Upper lobe of left lung (tissue), 6 donors: ENCODE results near the gene PLXNA2. TPM values are rescaled to one million over a fixed set of nuclear protein-coding genes. Genes with fewer than 3 reads are reported as not detected.
A peak's percentile ranks its signal among the peaks of the same experiment; 100 is the strongest.

ENCODE experiments used
- ATAC-seq, 2 donors: fragments of 200-7000 bp; cut with Tn5 transposase; one replicate each; pipeline ENCODE4 v1.9.1; 2022; ENCODE audit warnings: mild to moderate bottlenecking in 2 of 2, moderate library complexity in 2 of 2; ENCODE audit not compliant: low FRiP score in 2 of 2
- DNase-seq, 2 donors: peaks; one replicate each; pipeline ENCODE4 v3.0.0-alpha.2; 2019 to 2020
- H3K27ac ChIP-seq, 4 donors: fragments of 200-600 bp; sonication (generic); one replicate each; pipeline ENCODE4 v1.5.1; 2016 to 2019
- H3K27me3 ChIP-seq, 4 donors: fragments of 200-600 bp; sonication (generic); one replicate each; pipeline ENCODE4 v1.5.1; 2017 to 2019
- H3K36me3 ChIP-seq, 4 donors: fragments of 200-600 bp; sonication (generic); one replicate each; pipeline ENCODE4 v1.5.1; 2016 to 2019
- H3K4me1 ChIP-seq, 4 donors: fragments of 200-600 bp; sonication (generic); one replicate each; pipeline ENCODE4 v1.5.1; 2018 to 2019
- H3K4me3 ChIP-seq, 4 donors: fragments of 200-600 bp; sonication (generic); one replicate each; pipeline ENCODE4 v1.5.1; 2017 to 2019; ENCODE audit warnings: mild to moderate bottlenecking in 2 of 4, moderate library complexity in 1 of 4
- H3K9me3 ChIP-seq, 4 donors: fragments of 200-600 bp; sonication (generic); one replicate each; pipeline ENCODE4 v1.5.1; 2018 to 2019
- EP300 ChIP-seq, 4 donors: sonication (generic); formaldehyde crosslinking; IDR thresholded peaks; one replicate each; pipeline ENCODE4 v1.5.1; 2017; ENCODE audit warnings: antibody characterized with exemption in 4 of 4, control low read depth in 2 of 4
- POLR2A ChIP-seq, 4 donors: fragments of 450-650 bp; IDR thresholded peaks; one replicate each; pipeline ENCODE4 v1.5.1; 2016 to 2017; ENCODE audit warnings: antibody characterized with exemption in 4 of 4, mild to moderate bottlenecking in 2 of 4
- POLR2AphosphoS5 ChIP-seq, 2 donors: sonication (generic); formaldehyde crosslinking; IDR thresholded peaks; one replicate each; pipeline ENCODE4 v1.5.1; 2017; ENCODE audit warnings: antibody characterized with exemption in 2 of 2
- WGBS, 2 donors: methylation state at CpG; one replicate each; pipeline ENCODE4 v1.1.5; 2017 to 2018; 5-methylcytosine and 5-hydroxymethylcytosine counted together
- total RNA-seq, 6 donors: library from RNA; depleted of rRNA in 4 of 6; stranded (reverse); fragments of >200 nt in 4 of 6; gene quantifications; one replicate each; pipeline versions ENCODE4 v1.1.0 to v1.2.1, GENCODE V29; 2016 to 2021
- TF ChIP-seq, protein P1 (sequence below), 6 experiments: fragments of 450-650 bp in 4 of 6; fragments of 200-600 bp in 2 of 6; sonication (generic) in 2 of 6; IDR thresholded peaks; one replicate each; pipeline ENCODE4 v1.5.1; 2016 to 2019; ENCODE audit warnings: antibody characterized with exemption in 6 of 6
- donor health status: DM: no; HTN: no; CAD: no; lungs with moderate emphysema.
- donor health status: DM: no; HTN: yes; CAD: no; lungs with severe emphysema.

The PLXNA2 gene
- total RNA-seq, 6 donors from 2014 or later = 77.5 to 150 (median 101) TPM

DNA sequence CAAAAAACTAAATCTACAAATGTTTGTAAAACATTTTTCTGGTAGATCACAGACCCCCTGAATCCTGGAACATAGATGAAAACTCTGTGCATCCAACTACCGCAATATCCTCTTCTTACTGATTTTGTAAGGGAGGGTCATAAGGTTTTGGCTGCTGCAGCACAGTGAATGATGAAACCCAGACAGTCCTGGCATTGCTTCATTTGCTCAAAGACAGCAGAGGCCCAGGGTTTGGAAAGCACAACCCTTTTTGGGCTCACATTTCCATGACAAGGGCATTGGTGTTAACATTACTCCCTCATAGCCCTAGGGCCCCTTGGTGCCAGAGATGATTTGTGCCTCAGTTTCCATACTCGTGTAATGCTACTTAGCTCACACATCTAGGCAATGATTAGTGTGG is 51.2 kb downstream of the PLXNA2 start:
- H3K4me3 ChIP-seq = no peak overlapping the region
- no peak for DNase-seq
- no peaks in the 10 kb centered on the region for H3K27me3 ChIP-seq
- peak in 1 of 2 donors; percentile 78 for ATAC-seq
- H3K4me1 ChIP-seq = peaks cover 0 to 6% (median 2%) of the 10 kb centered on the region in 4 donors
- H3K9me3 ChIP-seq = no peaks in the 10 kb centered on the region
- 70 to 72% methylated on average over 2 of the region's 2 CpGs for WGBS, 2 donors
- peaks cover 3 to 31% (median 14%) of the 10 kb centered on the region in 4 donors for H3K36me3 ChIP-seq
- H3K27ac ChIP-seq = no peak overlapping the region
- TF ChIP-seq EP300 (IDR thresholded peaks at IDR 0.05) (no peak), POLR2AphosphoS5 (IDR thresholded peaks at IDR 0.05) (peak in 1 of 2 donors; percentile 13)
- TF ChIP-seq, protein P1, sequence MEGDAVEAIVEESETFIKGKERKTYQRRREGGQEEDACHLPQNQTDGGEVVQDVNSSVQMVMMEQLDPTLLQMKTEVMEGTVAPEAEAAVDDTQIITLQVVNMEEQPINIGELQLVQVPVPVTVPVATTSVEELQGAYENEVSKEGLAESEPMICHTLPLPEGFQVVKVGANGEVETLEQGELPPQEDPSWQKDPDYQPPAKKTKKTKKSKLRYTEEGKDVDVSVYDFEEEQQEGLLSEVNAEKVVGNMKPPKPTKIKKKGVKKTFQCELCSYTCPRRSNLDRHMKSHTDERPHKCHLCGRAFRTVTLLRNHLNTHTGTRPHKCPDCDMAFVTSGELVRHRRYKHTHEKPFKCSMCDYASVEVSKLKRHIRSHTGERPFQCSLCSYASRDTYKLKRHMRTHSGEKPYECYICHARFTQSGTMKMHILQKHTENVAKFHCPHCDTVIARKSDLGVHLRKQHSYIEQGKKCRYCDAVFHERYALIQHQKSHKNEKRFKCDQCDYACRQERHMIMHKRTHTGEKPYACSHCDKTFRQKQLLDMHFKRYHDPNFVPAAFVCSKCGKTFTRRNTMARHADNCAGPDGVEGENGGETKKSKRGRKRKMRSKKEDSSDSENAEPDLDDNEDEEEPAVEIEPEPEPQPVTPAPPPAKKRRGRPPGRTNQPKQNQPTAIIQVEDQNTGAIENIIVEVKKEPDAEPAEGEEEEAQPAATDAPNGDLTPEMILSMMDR (IDR thresholded peaks at IDR 0.05) = no peak

DNA sequence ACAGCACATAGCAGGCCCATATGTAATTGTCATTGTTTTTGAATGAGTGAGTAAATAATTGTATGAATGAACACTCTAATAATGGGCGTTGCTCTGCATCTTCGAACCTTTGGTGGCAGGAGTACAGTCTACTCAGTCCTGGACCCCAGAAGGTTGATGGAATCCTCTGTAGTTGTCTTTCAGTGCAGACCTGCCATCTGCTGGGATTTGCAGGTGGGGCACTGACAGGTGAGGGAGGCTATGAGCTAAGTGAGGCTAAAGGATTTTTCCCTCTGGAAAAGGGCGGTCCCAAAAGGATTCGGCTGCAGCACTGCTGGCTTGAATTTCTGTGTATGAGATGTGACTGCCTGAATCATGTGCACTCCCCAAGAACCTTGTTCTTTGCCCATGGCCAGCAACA is 53.4 kb downstream of the PLXNA2 start:
- no peak for TF ChIP-seq EP300 (IDR thresholded peaks at IDR 0.05)
- TF ChIP-seq POLR2A (IDR thresholded peaks at IDR 0.05) = no peak
- TF ChIP-seq, protein P1 (IDR thresholded peaks at IDR 0.05) = no peak
- no peak for TF ChIP-seq POLR2AphosphoS5 (IDR thresholded peaks at IDR 0.05)
- Histone ChIP-seq H3K9me3 (no peaks in the 10 kb centered on the region), H3K4me3 (no peak overlapping the region), H3K27ac (no peak overlapping the region), H3K36me3 (peaks cover 3 to 32% (median 9%) of the 10 kb centered on the region in 4 donors), H3K4me1 (peaks cover 0 to 8% (median 2%) of the 10 kb centered on the region in 4 donors), H3K27me3 (no peaks in the 10 kb centered on the region)
- DNase-seq (no peak), ATAC-seq (no peak)
- 88 to 91% methylated on average over 4 of the region's 4 CpGs for WGBS, 2 donors

DNA sequence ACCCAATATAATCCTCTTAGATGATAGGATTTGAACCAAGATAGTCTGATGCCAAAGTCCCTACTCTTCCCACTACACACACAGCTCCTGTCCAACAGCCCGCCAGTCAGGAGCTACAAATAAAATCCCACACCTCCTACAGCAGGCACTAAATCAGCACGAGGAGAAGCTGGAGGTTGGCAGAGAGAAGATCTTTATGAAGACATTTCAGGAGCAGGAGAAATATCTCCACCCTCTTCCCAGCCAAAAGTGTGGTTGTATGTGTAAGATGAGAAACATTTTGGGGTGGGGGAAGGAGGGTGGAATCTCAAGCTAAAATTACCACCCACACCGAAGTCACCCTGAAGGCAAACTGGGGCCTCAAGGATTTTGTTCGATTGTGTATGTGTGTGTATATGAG is 54.5 kb downstream of the PLXNA2 start:
- TF ChIP-seq, protein P1 (IDR thresholded peaks at IDR 0.05) = no peak
- TF ChIP-seq POLR2AphosphoS5 (IDR thresholded peaks at IDR 0.05) = no peak
- no peak for TF ChIP-seq EP300 (IDR thresholded peaks at IDR 0.05)
- TF ChIP-seq POLR2A (IDR thresholded peaks at IDR 0.05) = no peak
- WGBS, 2 donors = 79 to 90% methylated on average over 4 of the region's 4 CpGs
- peaks cover 6 to 17% (median 9%) of the 10 kb centered on the region in 4 donors for H3K4me1 ChIP-seq
- no peak overlapping the region for H3K4me3 ChIP-seq
- H3K27me3 ChIP-seq = no peaks in the 10 kb centered on the region
- H3K36me3 ChIP-seq = peaks cover 1 to 32% (median 9%) of the 10 kb centered on the region in 4 donors
- ATAC-seq (no peak), DNase-seq (no peak)
- H3K9me3 ChIP-seq = no peaks in the 10 kb centered on the region
- H3K27ac ChIP-seq = no peak overlapping the region

DNA sequence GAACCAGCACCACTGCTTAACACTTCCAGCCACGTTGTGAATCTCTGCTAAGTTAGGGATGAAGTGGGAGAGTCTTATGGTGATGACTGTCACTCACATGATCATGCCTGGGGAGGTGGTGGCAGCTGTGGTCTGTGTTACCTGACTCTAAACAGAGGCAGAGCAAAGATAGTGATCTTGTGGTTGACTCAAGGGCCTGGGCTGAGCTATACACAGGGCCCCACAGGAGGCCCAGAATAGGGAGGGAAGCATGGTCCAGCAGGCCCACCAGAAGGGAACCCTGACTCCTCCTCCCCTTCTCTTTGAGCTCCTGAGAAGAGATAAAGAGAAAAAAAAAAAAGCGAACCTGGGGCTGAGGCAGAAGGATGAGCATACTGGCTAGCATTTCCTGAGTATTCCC is 55.0 kb downstream of the PLXNA2 start:
- WGBS, 2 donors = 56 to 67% methylated on average over 2 of the region's 2 CpGs
- ATAC-seq = no peak

DNA sequence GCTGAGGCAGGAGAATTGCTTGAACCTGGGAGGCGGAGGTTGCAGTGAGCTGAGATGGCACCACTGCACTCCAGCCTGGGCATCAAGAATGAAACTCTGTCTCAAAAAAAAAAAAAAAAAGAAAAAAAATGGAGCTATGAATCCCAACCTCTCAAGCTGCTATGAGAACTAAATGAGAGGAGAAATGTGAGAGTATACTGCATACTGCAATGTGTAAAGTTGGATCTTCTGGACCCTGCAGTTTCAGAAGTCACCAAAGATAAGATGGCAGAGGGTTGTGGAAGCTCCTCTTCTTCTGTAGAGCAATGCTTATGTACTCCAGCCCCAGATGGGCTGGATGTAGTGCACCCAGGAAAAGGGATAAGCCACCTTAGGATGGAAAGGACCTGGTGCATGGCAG is 55.6 kb downstream of the PLXNA2 start:
- Histone ChIP-seq H3K36me3 (peaks cover 0 to 32% (median 9%) of the 10 kb centered on the region in 4 donors), H3K4me3 (no peak overlapping the region), H3K27me3 (no peaks in the 10 kb centered on the region), H3K27ac (no peak overlapping the region), H3K9me3 (no peaks in the 10 kb centered on the region), H3K4me1 (peaks cover 16 to 26% (median 20%) of the 10 kb centered on the region in 4 donors)
- DNase-seq (no peak), ATAC-seq (no peak)
- 95 to 96% methylated on average over 1 of the region's 1 CpG for WGBS, 2 donors
- TF ChIP-seq, protein P1 (IDR thresholded peaks at IDR 0.05) = no peak
- TF ChIP-seq EP300 (IDR thresholded peaks at IDR 0.05) (no peak), POLR2AphosphoS5 (IDR thresholded peaks at IDR 0.05) (no peak), POLR2A (IDR thresholded peaks at IDR 0.05) (no peak)

More for the DNA sequence above, 55.0 kb downstream of the PLXNA2 start:
- H3K27me3 ChIP-seq = no peaks in the 10 kb centered on the region
- no peaks in the 10 kb centered on the region for H3K9me3 ChIP-seq
- no peak overlapping the region for H3K27ac ChIP-seq
- TF ChIP-seq, protein P1 (IDR thresholded peaks at IDR 0.05) = no peak
- no peak for TF ChIP-seq POLR2A (IDR thresholded peaks at IDR 0.05)
- peaks cover 0 to 32% (median 9%) of the 10 kb centered on the region in 4 donors for H3K36me3 ChIP-seq
- DNase-seq = no peak
- H3K4me1 ChIP-seq = peaks cover 11 to 21% (median 14%) of the 10 kb centered on the region in 4 donors
- H3K4me3 ChIP-seq = no peak overlapping the region
